HG03457 (cell line): ENCODE data around the gene FRMPD4.

ENCODE experiments used
- ATAC-seq: cut with Tn5 transposase; IDR thresholded peaks from one replicate; pipeline ENCODE4 v1.9.1; 2021; ENCODE audit warnings: moderate number of reproducible peaks; ENCODE audit not compliant: unreplicated experiment

Gene FRMPD4

DNA sequence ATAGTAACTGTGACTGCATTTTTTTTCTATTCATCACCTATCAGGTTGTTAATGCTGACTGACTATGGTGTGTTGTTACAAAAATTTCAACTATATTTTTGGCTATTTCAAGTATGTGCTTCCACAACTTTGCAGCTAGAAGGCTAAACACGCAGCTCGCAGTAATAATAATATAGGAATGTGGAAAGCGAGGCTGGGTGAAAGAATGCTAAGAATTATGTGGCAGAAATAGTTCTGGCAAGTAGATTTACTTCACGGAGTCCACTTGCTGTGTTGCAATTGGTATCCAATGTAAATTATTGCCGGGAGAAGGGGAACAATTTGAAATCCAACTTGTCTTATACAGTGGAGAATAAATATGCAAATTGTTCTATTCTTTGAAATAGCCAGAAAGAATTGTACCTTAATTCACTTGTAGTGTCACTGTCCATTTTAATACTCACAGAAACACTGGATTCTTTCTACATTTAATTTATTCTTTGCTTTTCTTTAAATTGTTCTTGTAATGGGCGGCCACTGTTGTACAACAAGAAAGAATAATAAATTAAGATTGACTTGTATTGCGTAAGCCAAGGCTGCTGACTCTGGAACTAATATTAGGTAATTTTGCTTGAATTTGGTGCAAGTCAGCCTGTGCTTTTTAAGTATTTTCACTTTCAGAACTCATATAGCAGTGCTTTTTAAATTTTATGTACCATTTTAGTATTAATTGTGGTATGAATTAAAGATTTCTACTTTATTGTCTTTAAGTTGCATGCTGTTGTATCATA, 154.9 kb downstream of the FRMPD4 start:
- no peak for ATAC-seq

DNA sequence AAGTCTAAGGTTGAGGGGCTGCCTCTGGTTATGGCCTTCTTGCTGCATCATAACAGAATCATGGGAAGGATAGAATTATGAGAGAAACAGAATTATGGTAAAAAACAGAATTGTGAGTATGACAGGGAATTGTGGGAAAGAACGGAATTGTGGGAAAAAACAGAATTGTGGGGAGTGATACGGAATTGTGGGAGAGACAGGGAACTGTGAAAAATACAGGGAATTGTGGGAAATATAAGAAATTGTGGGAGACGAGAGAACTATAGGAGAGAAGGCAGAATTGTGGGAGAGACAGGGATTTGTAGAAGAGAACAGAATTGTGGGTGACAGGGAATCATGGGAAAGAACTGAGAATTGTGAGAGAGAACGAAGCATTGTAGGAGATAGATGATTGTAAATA, 159.1 kb downstream of the FRMPD4 start:
- no peak for ATAC-seq

DNA sequence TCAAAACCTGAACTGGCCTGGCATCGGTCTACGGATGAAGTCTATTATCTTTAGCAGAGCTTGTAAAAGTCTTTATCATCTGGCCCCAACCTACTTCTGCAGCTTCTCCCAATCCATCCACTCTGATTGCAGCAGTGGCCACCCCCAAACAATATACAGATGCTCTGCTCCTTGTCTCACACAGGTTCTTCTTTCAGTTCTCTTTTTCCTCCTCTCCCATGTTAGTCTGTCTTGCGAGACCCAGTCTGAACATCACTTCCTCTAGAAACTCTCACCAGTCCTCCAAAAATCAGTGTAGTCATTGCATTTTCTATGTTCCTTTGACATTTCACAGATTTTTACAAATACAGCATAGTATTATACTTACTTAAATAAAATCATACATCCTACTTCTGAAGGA, 163.0 kb downstream of the FRMPD4 start:
- ATAC-seq = no peak

DNA sequence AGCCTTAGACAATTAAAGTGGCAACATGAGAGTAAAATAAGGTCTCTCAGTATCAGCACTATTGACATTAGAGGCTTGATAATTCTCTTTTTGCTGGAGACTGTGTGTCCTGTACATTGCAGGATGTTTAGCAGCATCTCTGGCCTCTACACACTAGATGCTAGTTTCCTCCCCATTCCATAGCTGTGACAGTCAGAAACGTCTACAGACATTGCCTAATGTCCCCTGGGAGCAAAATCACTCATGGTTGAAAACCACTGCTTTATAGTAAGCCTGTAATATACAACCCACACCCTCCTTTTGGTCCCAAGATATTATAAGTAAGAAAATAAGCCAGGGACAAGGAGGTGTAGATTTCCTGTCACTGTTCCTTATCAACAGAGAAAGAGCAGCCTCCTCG, 166.0 kb downstream of the FRMPD4 start:
- no peak for ATAC-seq

DNA sequence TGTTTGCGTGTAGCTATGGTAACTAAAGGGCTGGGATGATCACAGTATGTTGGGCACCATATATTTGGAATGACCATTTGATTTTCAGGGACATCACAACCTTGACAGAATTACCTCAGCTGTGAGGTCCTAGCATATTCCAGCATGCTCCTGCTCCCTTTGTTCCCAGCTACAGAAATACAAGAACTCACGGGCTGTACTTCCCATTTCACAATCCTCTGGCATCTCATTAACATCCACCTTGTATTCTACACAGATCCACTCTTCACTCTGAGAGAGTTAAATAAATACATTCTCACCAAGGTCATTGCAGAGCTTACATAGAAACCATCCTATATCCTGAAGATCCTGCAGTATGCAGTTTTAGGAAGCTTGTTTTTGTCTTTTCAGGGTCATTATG, 169.7 kb downstream of the FRMPD4 start:
- no peak for ATAC-seq

DNA sequence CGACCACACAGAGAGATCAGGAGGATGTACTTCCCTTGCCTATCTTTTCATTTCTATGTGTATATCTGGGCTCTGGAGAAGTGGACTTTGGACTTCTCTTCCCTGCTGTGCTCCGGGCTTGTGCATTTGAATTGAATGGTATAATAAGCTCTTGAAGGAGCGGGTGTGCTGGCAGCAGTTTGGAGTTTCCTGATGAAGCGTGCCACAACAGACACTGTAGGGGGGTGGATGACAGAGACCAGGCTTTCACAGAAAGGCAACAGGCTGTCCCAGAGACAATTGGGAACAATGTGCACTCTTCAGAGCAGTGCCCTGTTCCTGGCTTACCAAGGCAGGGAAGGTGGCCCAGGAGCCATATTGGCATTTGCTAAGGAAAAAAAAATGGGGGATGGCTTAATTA, 170.1 kb downstream of the FRMPD4 start:
- ATAC-seq = no peak

DNA sequence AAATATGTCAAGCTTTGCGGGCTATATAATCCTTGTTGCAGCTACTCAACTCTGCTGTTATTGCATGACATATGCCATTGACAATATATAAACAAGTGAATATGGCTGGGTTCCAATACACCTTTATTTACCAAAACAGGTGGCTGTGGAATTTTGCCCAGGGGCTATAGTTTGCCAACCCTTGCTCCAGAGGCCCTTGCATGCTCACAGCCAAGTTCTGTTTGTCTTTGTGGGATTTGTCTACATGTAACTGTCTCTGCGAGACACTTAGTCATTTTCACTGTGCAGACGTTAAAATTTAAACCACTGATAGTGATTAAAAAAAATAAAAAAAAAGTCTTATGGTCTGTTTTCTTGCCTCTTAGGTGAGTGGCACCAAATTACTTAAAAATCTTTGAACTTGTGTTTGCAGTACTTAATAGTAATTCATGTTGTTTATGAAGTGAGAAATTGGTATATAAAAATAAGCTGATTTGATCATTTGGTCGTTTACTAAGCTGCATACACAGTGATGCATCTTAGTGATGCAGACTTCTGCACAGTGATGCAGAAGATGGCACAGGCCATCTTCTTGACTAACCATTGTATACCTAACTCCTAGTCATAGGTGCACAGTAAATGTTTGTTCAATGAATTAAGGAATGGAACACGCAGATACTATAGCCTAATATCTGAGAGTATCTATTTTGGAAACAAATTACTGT, 170.9 kb downstream of the FRMPD4 start:
- no peak for ATAC-seq

DNA sequence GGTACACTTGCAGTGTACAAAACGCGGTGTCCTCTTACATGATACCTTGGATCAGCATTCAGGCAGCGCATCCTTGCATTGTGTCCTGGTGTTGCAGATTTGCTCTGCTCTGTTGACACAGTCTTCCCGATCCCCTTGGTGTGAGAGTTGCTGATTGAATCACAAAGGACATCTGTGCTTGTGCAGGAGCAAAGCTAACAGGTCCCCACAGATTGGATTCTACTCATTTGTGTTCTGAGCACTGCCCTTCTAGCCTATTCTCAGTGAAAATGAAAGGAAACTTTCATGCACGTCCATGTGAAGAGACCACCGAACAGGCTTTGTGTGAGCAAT, 171.4 kb downstream of the FRMPD4 start:
- no peak for ATAC-seq

DNA sequence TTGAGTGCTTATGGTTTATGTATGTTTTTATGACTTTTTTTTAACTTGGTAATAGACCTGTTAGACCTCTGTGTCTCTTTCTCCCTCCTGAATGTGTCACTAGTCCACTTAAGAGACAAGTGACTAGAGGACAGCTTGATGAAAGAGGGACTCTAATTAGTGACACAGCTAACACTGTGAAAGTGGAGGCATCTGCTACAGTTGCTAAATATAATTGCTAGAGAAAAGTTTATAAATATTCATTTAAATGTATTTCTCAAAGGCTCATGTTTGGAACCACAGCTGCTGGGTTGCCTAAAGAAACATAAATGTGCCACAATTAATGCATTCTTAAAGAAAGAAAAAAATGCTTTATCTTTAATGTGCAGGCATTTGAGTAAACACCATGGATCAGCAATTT, 176.4 kb downstream of the FRMPD4 start:
- no peak for ATAC-seq

DNA sequence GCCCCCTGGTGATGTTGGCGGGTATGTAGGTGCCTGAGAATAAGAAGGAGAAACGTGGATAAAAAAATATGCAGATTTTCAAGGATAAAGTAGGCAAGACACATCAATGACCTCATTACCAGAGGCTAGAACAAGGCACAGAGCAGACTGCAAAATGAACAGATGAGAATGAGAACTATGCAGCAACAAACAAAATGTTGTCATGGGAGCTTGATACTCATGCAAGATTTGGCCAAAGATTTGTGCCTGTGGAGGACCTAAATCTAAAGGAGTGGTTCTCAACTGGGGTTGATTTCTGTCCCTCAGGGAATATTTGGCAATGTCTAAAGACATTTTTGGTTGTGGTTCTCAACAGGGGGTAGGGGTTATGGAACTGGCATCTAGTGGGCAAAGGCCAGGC, 177.3 kb downstream of the FRMPD4 start:
- no peak for ATAC-seq

DNA sequence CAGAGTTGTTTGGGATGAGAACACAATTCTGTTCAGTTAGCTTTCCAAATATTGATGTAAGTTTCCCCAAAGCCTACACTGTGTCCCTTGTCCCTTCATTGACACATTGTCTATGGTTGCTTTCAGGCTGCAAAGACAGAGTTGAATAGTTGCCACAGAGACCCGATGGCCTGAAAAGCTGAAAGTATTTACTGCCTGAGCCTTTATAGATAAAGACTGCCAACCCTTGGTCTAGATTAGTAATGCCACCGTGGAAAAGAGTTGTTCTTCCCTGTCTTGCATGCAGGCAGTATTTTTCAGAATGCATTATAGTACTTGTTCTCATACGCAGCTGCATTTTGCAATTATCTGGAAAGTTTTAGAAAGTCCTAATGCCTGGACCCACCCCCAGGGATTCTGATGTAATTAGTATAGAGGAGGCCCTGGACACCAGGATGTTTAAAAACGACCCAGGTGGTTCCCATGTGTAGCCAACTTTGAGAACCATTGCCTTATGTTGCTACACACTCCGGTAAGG, 180.8 kb downstream of the FRMPD4 start:
- no peak for ATAC-seq

DNA sequence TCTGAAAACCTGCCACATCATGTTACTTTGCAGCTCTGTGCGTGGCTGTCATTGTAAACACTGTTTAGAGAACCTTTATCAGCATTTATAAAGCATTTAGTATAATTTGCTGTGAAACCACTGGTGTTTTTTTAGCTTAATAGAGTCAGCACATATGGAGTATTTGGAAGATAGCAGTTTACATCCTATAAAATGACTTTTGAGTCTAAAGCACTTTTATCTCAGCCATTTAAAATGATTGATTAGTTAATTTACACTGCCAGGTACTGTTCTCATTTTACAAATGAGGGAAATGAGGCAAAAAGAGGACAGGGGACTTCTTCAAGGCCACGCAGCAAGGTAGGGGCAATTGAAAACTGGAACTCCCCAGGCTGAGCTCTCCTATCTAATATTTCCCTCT, 181.7 kb downstream of the FRMPD4 start:
- ATAC-seq = no peak

DNA sequence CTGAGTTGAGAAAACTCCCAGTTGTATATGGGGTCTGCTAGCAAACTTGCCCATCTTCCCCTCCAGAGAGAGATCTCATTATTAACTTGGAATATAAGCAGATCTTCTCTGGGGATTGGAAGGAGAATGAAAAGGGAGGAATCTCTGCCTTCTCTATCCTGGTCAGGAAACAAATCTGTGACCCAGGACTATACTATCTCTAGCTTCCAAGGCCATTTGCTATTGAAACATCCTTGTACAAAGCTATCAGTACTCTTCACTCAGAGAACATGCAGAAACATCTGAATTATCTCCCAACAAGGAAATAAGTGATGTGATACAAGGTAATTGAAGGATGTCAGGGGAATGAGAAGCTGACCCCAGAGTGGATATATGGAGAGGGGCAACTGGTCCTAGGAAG, 183.8 kb downstream of the FRMPD4 start:
- no peak for ATAC-seq

DNA sequence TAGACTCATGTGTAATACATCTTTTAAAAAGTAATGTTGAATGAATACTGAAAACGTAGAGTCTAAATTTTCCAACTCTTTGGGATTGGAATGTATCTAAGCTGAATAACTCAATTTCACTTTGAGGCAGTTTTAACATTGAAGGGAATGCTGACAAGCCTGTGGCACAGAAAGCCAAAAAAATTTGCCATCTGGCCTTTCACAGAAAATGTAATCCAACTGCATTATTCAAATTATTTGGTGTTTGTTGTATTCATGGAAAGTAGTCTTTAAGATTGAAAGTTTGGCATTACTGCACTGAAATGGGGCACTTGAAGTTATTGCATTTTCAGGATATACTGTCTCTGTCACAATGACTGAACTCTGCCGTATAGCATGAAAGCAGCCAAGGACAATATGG, 186.9 kb downstream of the FRMPD4 start:
- no peak for ATAC-seq

DNA sequence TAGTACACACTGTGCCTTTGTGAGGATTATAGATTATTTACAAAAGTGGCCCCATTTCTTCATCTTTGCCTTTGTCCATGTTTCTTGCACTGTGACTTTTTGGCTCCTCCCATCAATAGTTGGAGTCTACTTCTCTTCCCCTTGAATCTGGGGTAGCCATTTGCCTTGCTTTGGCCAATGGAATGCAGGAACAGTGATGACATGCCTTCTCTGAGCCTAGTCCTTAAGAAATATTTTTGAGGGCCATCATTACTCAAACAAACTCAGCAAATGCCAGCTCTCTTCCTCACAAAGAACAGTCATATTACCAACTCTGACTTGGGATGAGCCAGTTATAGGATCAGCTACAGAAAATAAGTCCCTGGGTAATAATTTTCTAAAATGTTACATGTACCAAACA, 189.6 kb downstream of the FRMPD4 start:
- no peak for ATAC-seq

DNA sequence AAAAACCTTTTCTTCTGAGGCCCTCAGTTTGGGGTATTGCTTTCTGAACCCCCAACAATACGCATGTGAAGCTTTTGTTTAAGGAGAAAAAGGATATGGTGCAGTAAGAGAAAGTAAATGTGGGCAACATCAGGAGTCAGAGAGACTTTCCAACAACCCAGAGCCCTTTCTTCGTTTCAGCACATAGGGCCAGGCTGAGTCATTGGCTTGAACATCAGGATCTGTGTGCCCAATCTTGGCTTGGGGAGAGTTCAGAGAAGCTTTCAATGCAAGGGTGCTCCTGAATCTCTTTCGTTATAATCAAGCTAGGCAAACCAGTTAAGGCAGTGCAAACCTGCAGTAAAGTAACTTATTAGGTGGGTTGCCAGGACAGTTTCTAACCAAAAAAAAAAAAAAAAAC, 191.2 kb downstream of the FRMPD4 start:
- ATAC-seq = no peak

DNA sequence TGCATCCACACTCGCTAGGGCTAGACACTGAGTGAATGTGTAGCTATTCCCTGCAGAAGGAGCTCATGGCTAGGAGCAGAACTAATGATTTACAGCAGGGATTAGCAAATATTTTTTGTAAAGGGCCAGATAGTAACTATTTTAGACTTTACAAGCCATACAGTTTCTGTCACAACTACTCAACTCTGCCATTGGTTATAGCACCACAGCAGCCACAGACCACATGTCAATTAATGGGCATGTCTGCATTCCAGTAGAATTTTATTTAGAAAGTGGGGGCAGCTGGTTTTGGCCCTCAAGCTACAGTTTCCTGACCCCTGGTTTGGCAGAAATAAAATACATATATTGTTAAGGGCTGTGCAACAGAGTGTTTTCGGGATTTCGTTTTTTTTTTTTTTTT, 192.6 kb downstream of the FRMPD4 start:
- no peak for ATAC-seq

DNA sequence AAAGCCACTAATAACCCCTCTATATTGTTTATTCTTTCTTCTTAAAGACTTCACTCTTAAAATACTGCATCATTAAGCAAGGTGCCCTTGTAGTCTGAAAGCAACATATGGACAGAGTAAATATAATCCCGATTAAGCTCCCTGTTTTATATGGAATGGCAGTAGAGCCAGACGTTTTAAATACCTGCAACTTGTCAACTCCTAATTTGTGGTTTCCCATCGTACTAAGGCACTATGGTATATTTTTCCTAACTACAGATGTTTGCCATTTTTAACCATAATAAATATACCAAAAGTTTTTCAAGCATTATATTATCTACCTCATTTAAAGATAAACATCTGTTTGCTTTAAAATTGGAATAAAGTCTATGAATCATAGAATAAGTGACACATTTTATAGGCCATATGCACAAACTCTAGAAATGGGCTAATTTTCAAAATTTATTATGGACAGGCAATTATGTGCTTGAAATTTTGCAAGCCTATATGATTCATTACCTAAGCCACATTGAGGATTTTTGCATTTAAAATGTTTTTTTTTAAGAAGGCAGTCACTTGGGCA, 194.6 kb downstream of the FRMPD4 start:
- ATAC-seq = no peak

DNA sequence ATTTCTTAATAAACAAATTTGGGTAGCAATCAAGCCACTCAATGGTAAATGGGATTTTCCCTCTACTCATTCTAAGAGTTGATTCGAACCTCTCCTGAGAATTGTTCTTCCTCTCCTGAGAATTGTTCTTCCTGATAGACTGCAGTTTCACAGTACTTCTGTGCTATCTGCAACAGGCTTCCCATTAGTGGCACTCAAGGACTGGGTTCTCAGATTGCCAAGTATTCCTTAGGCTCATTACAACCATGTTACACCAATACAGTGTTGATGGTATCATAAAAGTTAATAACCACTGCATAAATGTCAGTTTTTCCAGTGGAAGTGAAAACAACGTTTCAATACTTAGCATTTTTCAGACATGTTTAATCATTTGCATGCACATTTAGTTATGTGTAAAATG, 201.6 kb downstream of the FRMPD4 start:
- ATAC-seq = no peak

DNA sequence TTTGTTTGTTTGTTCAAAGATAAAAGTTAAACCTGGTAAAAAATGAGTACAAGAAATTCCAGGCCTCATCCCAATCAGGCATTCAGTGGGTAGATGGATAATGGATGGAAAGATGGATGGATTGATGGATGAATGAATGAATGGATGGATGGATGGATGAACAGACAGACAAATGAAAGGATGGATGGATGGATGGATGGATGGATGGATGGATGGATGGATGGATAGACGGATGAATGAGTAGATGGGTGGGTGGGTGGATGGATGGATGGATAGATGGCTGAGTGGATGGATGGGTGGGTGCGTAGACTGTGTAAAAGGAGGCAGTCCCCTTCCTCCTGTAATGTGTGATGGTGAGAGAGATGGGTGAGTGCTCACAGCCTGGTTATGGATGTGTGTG, 206.7 kb downstream of the FRMPD4 start:
- no peak for ATAC-seq

DNA sequence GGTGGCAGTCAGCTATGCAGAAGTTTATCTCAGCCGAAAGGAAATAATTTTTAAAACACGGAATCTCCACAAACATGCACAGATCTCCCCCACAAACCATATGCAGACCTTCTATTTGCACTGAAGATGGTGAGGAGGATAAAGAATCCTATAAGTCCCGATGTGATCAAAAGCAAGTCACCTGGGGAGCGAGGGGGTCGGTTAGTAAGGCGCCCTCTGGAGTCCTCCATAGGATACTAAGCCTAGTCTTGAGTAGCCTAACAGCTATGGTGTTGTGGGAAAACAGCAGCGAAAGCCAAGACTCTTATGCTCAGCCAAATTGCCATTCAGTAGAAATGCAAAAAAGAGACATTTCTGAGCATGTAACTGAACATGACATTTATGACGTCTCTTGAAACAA, 210.9 kb downstream of the FRMPD4 start:
- no peak for ATAC-seq

DNA sequence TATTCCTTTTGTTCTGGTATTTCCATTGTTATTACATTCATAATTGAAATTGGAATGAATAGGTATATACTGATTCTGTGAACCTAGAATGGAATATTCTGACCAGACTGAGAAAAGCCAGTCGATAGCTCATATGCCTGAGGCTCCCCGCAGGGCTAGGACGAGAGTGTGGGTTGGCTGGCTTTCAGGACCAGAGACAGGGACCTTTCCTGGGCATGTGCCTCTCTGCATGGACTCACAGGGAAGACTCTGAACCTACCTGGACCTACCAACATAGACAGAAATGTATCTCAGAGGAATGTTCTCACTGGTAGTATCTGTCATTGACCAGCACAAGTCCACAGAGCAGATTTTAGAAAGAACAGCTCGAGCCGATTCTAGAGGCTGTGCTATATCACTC, 214.6 kb downstream of the FRMPD4 start:
- no peak for ATAC-seq
